Thyroid gland (tissue), 4 donors: ENCODE data around the gene MPP3.

Source experiments
- CTCF ChIP-seq, 6 experiments: fragments of 200-600 bp in 3 of 6; fragments of 450-650 bp in 3 of 6; sonication (generic) in 3 of 6; IDR thresholded peaks; one replicate each; pipeline ENCODE4 v1.5.1; 2016 to 2019; ENCODE audit warnings: antibody characterized with exemption in 6 of 6, mild to moderate bottlenecking in 2 of 6, inconsistent platforms in 1 of 6, moderate library complexity in 1 of 6
- POLR2A ChIP-seq, 2 donors: fragments of 450-650 bp; IDR thresholded peaks; one replicate each; pipeline ENCODE4 v1.6.1; 2017; ENCODE audit warnings: antibody characterized with exemption in 2 of 2, mild to moderate bottlenecking in 2 of 2, moderate library complexity in 1 of 2

- TF ChIP-seq CTCF (IDR thresholded peaks at IDR 0.05) (no peak), POLR2A (IDR thresholded peaks at IDR 0.05) (no peak)
These were observed 79.3 kb downstream of the MPP3 start for GRCh38 chr17:43753493-43754129.
